HG03469 (cell line): ENCODE data around the gene P2RX6.
"Not testable (repeated sequence)": the region's sequence is repeated elsewhere in the genome, so short reads cannot be mapped to it uniquely, and the experiment has no call there.

Source experiments
- ATAC-seq: cut with Tn5 transposase; IDR thresholded peaks from one replicate; pipeline ENCODE4 v1.9.1; 2021; ENCODE audit warnings: mild to moderate bottlenecking, moderate library complexity, moderate number of reproducible peaks; ENCODE audit not compliant: unreplicated experiment

P2RX6 gene

GRCh38 chr22:21071796-21072195 is 56.8 kb downstream of the P2RX6 start:
- not testable (repeated sequence) for ATAC-seq

- ATAC-seq = no peak
Measured at GRCh38 chr22:21073023-21073422, 58.1 kb downstream of the P2RX6 start.

- no peak for ATAC-seq
Measured at GRCh38 chr22:21073482-21073881, 58.5 kb downstream of the P2RX6 start.

- ATAC-seq = no peak
Measured at GRCh38 chr22:21074102-21074715, 59.2 kb downstream of the P2RX6 start.

GRCh38 chr22:21075516-21076138 is 60.7 kb downstream of the P2RX6 start:
- ATAC-seq = no peak

- ATAC-seq = no peak
Measured at GRCh38 chr22:21076912-21077625, 62.1 kb downstream of the P2RX6 start.
